IMR-90 (cell line): ENCODE results near the gene VEGFA. TPM values are rescaled to one million over a fixed set of nuclear protein-coding genes. Genes with fewer than 3 reads are reported as not detected.

Experiments used
- ATAC-seq: fragments of 200-7000 bp; cut with Tn5 transposase; 2 replicates; pipeline ENCODE4 v1.9.1; 2020; ENCODE audit warnings: low read depth, mild to moderate bottlenecking, moderate library complexity
- BruUV-seq: library from RNA; stranded (reverse); fragments of 400-500 nt; replicated peaks from 2 replicates; lab custom pipeline; 2021; lab: Mats Ljungman, UMichigan
- CTCF ChIA-PET: fragments of 300-600 bp; formaldehyde crosslinking; extraction: SDS; loops from one replicate; lab custom pipeline; 2021; ENCODE audit warnings: antibody characterized with exemption; lab: Yijun Ruan, JAX
- POLR2A ChIA-PET: fragments of 300-600 bp; sonication (Branson Sonifier 250); formaldehyde crosslinking; loops from one replicate; lab custom pipeline; 2022; ENCODE audit warnings: antibody characterized with exemption; ENCODE audit not compliant: unreplicated experiment; lab: Charles Lee
- DNase-seq: peaks from one replicate; pipeline ENCODE4 v3.0.0; 2013
- H2AFZ ChIP-seq: replicated peaks from 2 replicates; pipeline ENCODE3; 2013; ENCODE audit warnings: low read length, mild to moderate bottlenecking; ENCODE audit not compliant: poor library complexity
- H2AK5ac ChIP-seq: 2 replicates; pipeline ENCODE4 v1.6.1; 2013; ENCODE audit warnings: low read depth, low read length, inconsistent platforms
- H2AK9ac ChIP-seq: replicated peaks from 2 replicates; pipeline ENCODE3; 2013; ENCODE audit warnings: mild to moderate bottlenecking, low read depth, low read length, moderate library complexity; ENCODE audit not compliant: poor library complexity
- H2BK120ac ChIP-seq: 2 replicates; pipeline ENCODE4 v1.6.1; 2013; ENCODE audit warnings: low read depth, low read length, inconsistent platforms
- H2BK15ac ChIP-seq: 3 replicates; pipeline ENCODE4 v1.6.1; 2013; ENCODE audit warnings: low read depth, low read length, inconsistent platforms
- H2BK20ac ChIP-seq: 2 replicates; pipeline ENCODE4 v1.6.1; 2013; ENCODE audit warnings: low read depth, mild to moderate bottlenecking, inconsistent platforms, low read length, moderate library complexity
- H2BK5ac ChIP-seq: 2 replicates; pipeline ENCODE4 v1.6.1; 2013; ENCODE audit warnings: mild to moderate bottlenecking, low read depth, low read length, inconsistent platforms; ENCODE audit not compliant: poor library complexity, severe bottlenecking
- H3K14ac ChIP-seq: replicated peaks from 2 replicates; pipeline ENCODE4 v1.6.1; 2013; ENCODE audit warnings: low read depth, low read length, inconsistent platforms
- H3K18ac ChIP-seq: 2 replicates; pipeline ENCODE4 v1.6.1; 2013; ENCODE audit warnings: low read depth, low read length, control low read depth
- H3K23ac ChIP-seq: 2 replicates; pipeline ENCODE4 v1.6.1; 2013; ENCODE audit warnings: low read depth, low read length, inconsistent platforms
- H3K27ac ChIP-seq: 2 replicates; pipeline ENCODE4 v1.5.1; 2013; ENCODE audit warnings: mild to moderate bottlenecking, control low read depth, low read length; ENCODE audit not compliant: insufficient read depth
- H3K27me3 ChIP-seq: 2 replicates; pipeline ENCODE4 v1.6.1; 2013; ENCODE audit warnings: low read length; ENCODE audit not compliant: control insufficient read depth, insufficient read depth
- H3K36me3 ChIP-seq: 2 replicates; pipeline ENCODE4 v1.6.1; 2013; ENCODE audit warnings: low read length, mixed read lengths; ENCODE audit not compliant: control insufficient read depth, insufficient read depth
- H3K4ac ChIP-seq: 2 replicates; pipeline ENCODE4 v1.6.1; 2013; ENCODE audit warnings: low read depth, low read length, inconsistent platforms
- H3K4me1 ChIP-seq: 2 replicates; pipeline ENCODE4 v1.6.1; 2013; ENCODE audit warnings: low read length, mixed read lengths; ENCODE audit not compliant: control insufficient read depth, insufficient read depth
- H3K4me2 ChIP-seq: 2 replicates; pipeline ENCODE4 v1.6.1; 2013; ENCODE audit warnings: low read depth, mild to moderate bottlenecking, control low read depth, low read length, moderate library complexity
- H3K4me3 ChIP-seq: 2 replicates; pipeline ENCODE4 v1.5.1; 2013; ENCODE audit warnings: low read depth, mild to moderate bottlenecking, control low read depth, low read length, moderate library complexity; ENCODE audit not compliant: insufficient read depth
- H3K56ac ChIP-seq: 2 replicates; pipeline ENCODE4 v1.6.1; 2013; ENCODE audit warnings: low read length, inconsistent platforms; ENCODE audit not compliant: insufficient read depth; ENCODE audit errors: extremely low read depth
- H3K79me1 ChIP-seq, 2 experiments: 2 replicates each; pipeline ENCODE4 v1.6.1; 2013; ENCODE audit warnings: low read length in 2 of 2, inconsistent platforms in 1 of 2, low read depth in 1 of 2
- H3K9ac ChIP-seq: 2 replicates; pipeline ENCODE4 v1.6.1; 2013; ENCODE audit warnings: low read depth, low read length, control low read depth
- H3K9me1 ChIP-seq: 2 replicates; pipeline ENCODE4 v1.6.1; 2013; ENCODE audit warnings: low read length, inconsistent platforms; ENCODE audit not compliant: insufficient read depth
- H3K9me3 ChIP-seq: 2 replicates; pipeline ENCODE4 v1.6.1; 2013; ENCODE audit warnings: low read length; ENCODE audit not compliant: control insufficient read depth, insufficient read depth
- H4K20me1 ChIP-seq: 2 replicates; pipeline ENCODE4 v1.6.1; 2013; ENCODE audit warnings: low read length, inconsistent platforms; ENCODE audit not compliant: insufficient read depth
- H4K5ac ChIP-seq: 2 replicates; pipeline ENCODE4 v1.6.1; 2013; ENCODE audit warnings: mild to moderate bottlenecking, low read depth, low read length, control low read depth
- H4K8ac ChIP-seq, 2 experiments: 2 replicates each; pipeline ENCODE4 v1.6.1; 2013; ENCODE audit warnings: low read depth in 2 of 2, low read length in 2 of 2, control low read depth in 1 of 2, inconsistent platforms in 1 of 2
- H4K91ac ChIP-seq: 2 replicates; pipeline ENCODE4 v1.6.1; 2013; ENCODE audit warnings: low read depth, low read length, inconsistent platforms; ENCODE audit not compliant: insufficient read depth
- BHLHE40 ChIP-seq: fragments of 150-350 bp; IDR thresholded peaks from 2 replicates; pipeline ENCODE4 v1.6.1; 2016; ENCODE audit warnings: mild to moderate bottlenecking, low read depth, low read length
- CEBPB ChIP-seq: IDR thresholded peaks from 2 replicates; pipeline ENCODE4 v1.6.1; 2012; ENCODE audit warnings: low read depth, low read length, improper control_type of control experiment
- CHD1 ChIP-seq: IDR thresholded peaks from 2 replicates; pipeline ENCODE4 v1.6.1; 2012; ENCODE audit warnings: low read depth, low read length, improper control_type of control experiment
- ELK1 ChIP-seq: fragments of 150-350 bp; IDR thresholded peaks from 2 replicates; pipeline ENCODE4 v1.6.1; 2016; ENCODE audit warnings: low read depth, mild to moderate bottlenecking, low read length, moderate library complexity, borderline replicate concordance
- MXI1 ChIP-seq: IDR thresholded peaks from 2 replicates; pipeline ENCODE4 v1.6.1; 2012; ENCODE audit warnings: low read depth, mild to moderate bottlenecking, low read length, moderate library complexity, borderline replicate concordance
- RAD21 ChIP-seq: IDR thresholded peaks from 2 replicates; pipeline ENCODE4 v1.6.1; 2012; ENCODE audit warnings: low read length, improper control_type of control experiment
- RCOR1 ChIP-seq: IDR thresholded peaks from 2 replicates; pipeline ENCODE4 v1.6.1; 2012; ENCODE audit warnings: mild to moderate bottlenecking, low read length, improper control_type of control experiment; ENCODE audit not compliant: insufficient replicate concordance
- RFX5 ChIP-seq: IDR thresholded peaks from 2 replicates; pipeline ENCODE4 v1.8.0; 2012; ENCODE audit warnings: low read depth, mild to moderate bottlenecking, low read length, moderate library complexity
- SMC3 ChIP-seq: fragments of 150-350 bp; IDR thresholded peaks from 2 replicates; pipeline ENCODE4 v1.6.1; 2016; ENCODE audit warnings: low read depth, mild to moderate bottlenecking, antibody characterized with exemption, low read length, moderate library complexity
- WGBS, 2 experiments: methylation state at CpG; one replicate each; pipeline versions ENCODE4 v1.1.5 to v1.1.7; 2013; ENCODE audit warnings: missing lambda C conversion rate in 2 of 2; ENCODE audit not compliant: insufficient read length in 1 of 2; ENCODE audit errors: extremely low coverage in 2 of 2; 5-methylcytosine and 5-hydroxymethylcytosine counted together
- dilution Hi-C: fragments of 300-500 bp; cut with HindIII; formaldehyde crosslinking; loops from one replicate; pipeline ENCODE4 v1.14.3; 2018; ENCODE audit warnings: low sequenced_read_pairs; ENCODE audit not compliant: unreplicated experiment
- in situ Hi-C: fragments of 300-500 bp; cut with MboI; formaldehyde crosslinking; loops from 3 replicates; pipeline ENCODE4 v1.14.3; 2019; ENCODE audit warnings: low sequenced_read_pairs, inconsistent platforms, mixed read lengths
- intact Hi-C: fragments of 100-400 bp; cut with micrococcal nuclease; formaldehyde crosslinking; loops from 2 replicates; pipeline ENCODE4 v1.10.0; 2022
- polyA plus RNA-seq, 3 experiments: library from polyadenylated mRNA; depleted of rRNA; stranded (reverse); fragments of >200 nt; gene quantifications; 2 replicates each; pipeline ENCODE4 v1.2.3, GENCODE V29; 2012; ENCODE audit warnings: low replicate concordance in 1 of 3
- total RNA-seq: library from RNA; depleted of rRNA; stranded (reverse); fragments of >200 nt; gene quantifications from 2 replicates; pipeline ENCODE4 v1.2.3, GENCODE V29; 2012

VEGFA gene
- total and polyA plus RNA-seq, 2 of the 4 experiments (the other 2 are of a cell fraction) = 190 to 234 TPM

- Histone ChIP-seq H3K27me3 (no peaks in the 10 kb centered on the region), H3K36me3 (peaks cover 94% of the 10 kb centered on the region), H3K79me1 (peaks cover 61 to 81% of the 10 kb centered on the region in 2 experiments), H2AK9ac (no peak overlapping the region), H4K20me1 (peaks cover 93% of the 10 kb centered on the region), H3K27ac (no peak overlapping the region), H3K4me2 (no peak overlapping the region), H3K14ac (no peak overlapping the region), H3K18ac (no peak overlapping the region), H3K9me1 (peaks cover 19% of the 10 kb centered on the region), H2AK5ac (no peak overlapping the region), H3K4ac (no peak overlapping the region), H4K5ac (no peak overlapping the region), H2BK5ac (no peak overlapping the region), H2BK15ac (no peak overlapping the region), H3K56ac (no peak overlapping the region), H3K9me3 (no peaks in the 10 kb centered on the region), H3K23ac (no peak overlapping the region), H2AFZ (no peak overlapping the region), H3K4me1 (peaks cover 4% of the 10 kb centered on the region), H3K9ac (no peak overlapping the region), H4K91ac (no peak overlapping the region), H2BK120ac (no peak overlapping the region), H2BK20ac (no peak overlapping the region), H3K4me3 (no peak overlapping the region), H4K8ac (no peak overlapping the region)
- in situ Hi-C loops = no loop called here
- WGBS, 2 experiments = 84% methylated on average over 7 of the region's 24 CpGs; no CpG with 5 or more reads in 1 of the 2 experiments
- ChIA-PET POLR2A (no interaction called here), CTCF (no interaction called here)
- no peak for TF ChIP-seq MXI1
- TF ChIP-seq BHLHE40 = no peak
- TF ChIP-seq RCOR1 = no peak
- no peak for TF ChIP-seq RAD21
- no peak for TF ChIP-seq ELK1
- TF ChIP-seq SMC3 = no peak
- no peak for TF ChIP-seq RFX5
- TF ChIP-seq CEBPB = no peak
- no peak for TF ChIP-seq CHD1
- dilution Hi-C loops = no loop called here
- intact Hi-C loops = no loop called here
- no TSS peak for BruUV-seq
- ATAC-seq = no peak
- no peak for DNase-seq
Measured at GRCh38 chr6:43780941-43781928, 11.2 kb downstream of the VEGFA start.
